Spleen (tissue), 11 donors: ENCODE data around the gene SMAD3. TPM values are rescaled to one million over a fixed set of nuclear protein-coding genes. Genes with fewer than 3 reads are reported as not detected.

ENCODE experiments used
- DNase-seq: peaks from one replicate; pipeline ENCODE4 v3.0.0-alpha.2; 2020
- H3K27ac ChIP-seq, 8 donors: fragments of 200-600 bp; sonication (generic) in 7 of 8; 1 replicate in 4 of 8; 2 replicates in 4 of 8; pipeline versions ENCODE4 v1.5.0 to v1.8.0; 2016 to 2021; ENCODE audit warnings: inconsistent platforms in 4 of 8, mild to moderate bottlenecking in 4 of 8, moderate library complexity in 1 of 8
- H3K27me3 ChIP-seq, 7 donors: fragments of 200-600 bp; sonication (generic) in 6 of 7; replicated peaks in 1 of 7; 1 replicate in 4 of 7; 2 replicates in 3 of 7; pipeline versions ENCODE4 v1.5.0 to v1.8.0; 2016 to 2021; ENCODE audit warnings: inconsistent platforms in 3 of 7, mild to moderate bottlenecking in 1 of 7
- H3K36me3 ChIP-seq, 6 donors: fragments of 200-600 bp; sonication (generic) in 5 of 6; 1 replicate in 4 of 6; 2 replicates in 2 of 6; pipeline versions ENCODE4 v1.5.0 to v1.8.0; 2016 to 2021; ENCODE audit warnings: inconsistent platforms in 2 of 6
- H3K4me1 ChIP-seq, 6 donors: fragments of 200-600 bp; sonication (generic) in 5 of 6; 1 replicate in 3 of 6; 2 replicates in 3 of 6; pipeline versions ENCODE4 v1.5.0 to v1.8.0; 2016 to 2021; ENCODE audit warnings: inconsistent platforms in 3 of 6
- H3K4me3 ChIP-seq, 8 donors: fragments of 200-600 bp; sonication (generic) in 7 of 8; 1 replicate in 4 of 8; 2 replicates in 4 of 8; pipeline versions ENCODE4 v1.5.0 to v1.8.0; 2016 to 2021; ENCODE audit warnings: inconsistent platforms in 4 of 8, mild to moderate bottlenecking in 4 of 8, moderate library complexity in 2 of 8
- H3K9me3 ChIP-seq, 8 donors: fragments of 200-600 bp; sonication (generic) in 7 of 8; 1 replicate in 4 of 8; 2 replicates in 4 of 8; pipeline versions ENCODE4 v1.5.0 to v1.8.0; 2016 to 2021; ENCODE audit warnings: inconsistent platforms in 4 of 8
- POLR2A ChIP-seq, 3 donors: fragments of 450-650 bp; IDR thresholded peaks; one replicate each; pipeline ENCODE4 v1.5.1; 2017; ENCODE audit warnings: antibody characterized with exemption in 3 of 3, mild to moderate bottlenecking in 1 of 3
- POLR2AphosphoS5 ChIP-seq, 3 donors: sonication (generic); formaldehyde crosslinking; IDR thresholded peaks; one replicate each; pipeline ENCODE4 v1.5.1; 2017; ENCODE audit warnings: antibody characterized with exemption in 3 of 3
- WGBS, 5 donors: extraction: QIAGEN DNeasy Blood & Tissue Kit in 3 of 5; methylation state at CpG; one replicate each; pipeline versions ENCODE4 v1.1.5 to v1.1.7; 2013 to 2018; 5-methylcytosine and 5-hydroxymethylcytosine counted together
- intact Hi-C: fragments of 100-400 bp; cut with DNase I; formaldehyde crosslinking; loops from one replicate; pipeline ENCODE4 v1.15.0; 2023; ENCODE audit warnings: low total_unique reads
- polyA plus RNA-seq, 3 donors: library from polyadenylated mRNA; stranded (reverse); fragments of 200-250 nt; gene quantifications; one replicate each; pipeline ENCODE4 v1.2.1, GENCODE V29; 2013
- total RNA-seq, 7 donors: library from RNA; depleted of rRNA in 3 of 7; stranded (reverse); fragments of >200 nt in 3 of 7; fragmentation: NEBNext Ultra II Directional in 4 of 7; extraction: Animal tissue kit (Norgen Biotek cat#: 25700) in 4 of 7; gene quantifications; one replicate each; pipeline versions ENCODE4 v1.1.0 to v1.2.1, GENCODE V29; 2016 to 2021
- TF ChIP-seq, protein P1 (sequence below), 11 experiments: fragments of 200-600 bp in 7 of 11; fragments of 450-650 bp in 4 of 11; sonication (generic) in 4 of 11; IDR thresholded peaks in 8 of 11; conservative IDR thresholded peaks in 3 of 11; 1 replicate in 7 of 11; 2 replicates in 4 of 11; pipeline versions ENCODE4 v1.4.0 to v1.8.0; 2016 to 2021; ENCODE audit warnings: antibody characterized with exemption in 11 of 11, inconsistent platforms in 4 of 11, mild to moderate bottlenecking in 1 of 11
- donor health status: healthy with polysubstance abuse.
- donor health status: DM: no; HTN: no; CAD: no; lungs with moderate emphysema.
- donor health status: DM: no; HTN: no; CAD: no.
- donor health status: Bipolar disorder and iron deficiency.
- donor health status: healthy.
- donor health status: DM: no; HTN: no; CAD: no.
- donor health status: DM: yes; HTN: yes; CAD: no.

SMAD3 gene
- total and polyA plus RNA-seq, 10 donors, result 8.3 to 78.4 (median 33.7) TPM

DNA sequence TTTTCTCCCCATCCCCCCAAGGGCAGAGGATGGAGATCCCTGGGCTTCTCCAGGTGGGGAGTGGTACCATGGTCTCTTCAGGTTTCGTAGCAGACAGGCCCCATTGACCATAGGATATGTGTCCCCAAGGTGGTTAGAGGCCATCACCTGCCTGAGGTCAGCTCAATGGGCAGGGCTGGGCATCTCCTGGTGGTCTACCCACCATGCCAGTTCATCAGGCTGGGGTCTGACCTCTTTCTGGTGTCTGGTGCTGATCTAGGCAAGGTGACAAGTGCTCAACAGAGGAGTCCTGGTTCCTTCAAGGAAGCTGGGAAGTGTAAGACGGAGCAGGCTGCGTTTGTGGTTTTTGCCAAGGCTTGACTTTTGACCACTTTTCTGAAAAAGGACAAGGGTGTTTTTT is 71.4 kb downstream of the SMAD3 start:
- Histone ChIP-seq H3K36me3 (no peaks in the 10 kb centered on the region), H3K27me3 (no peaks in the 10 kb centered on the region), H3K9me3 (no peaks in the 10 kb centered on the region), H3K4me1 (peaks cover 46 to 100% (median 94%) of the 10 kb centered on the region in 6 donors), H3K27ac (peak overlapping the region in 6 of 8 donors; percentile 55 to 69 (median 64)), H3K4me3 (no peak overlapping the region)
- DNase-seq, result no peak
- intact Hi-C loops, result no loop called here
- WGBS, 5 donors, result 70 to 88% (median 78%) methylated on average over 3 of the region's 3 CpGs
- TF ChIP-seq, protein P1, sequence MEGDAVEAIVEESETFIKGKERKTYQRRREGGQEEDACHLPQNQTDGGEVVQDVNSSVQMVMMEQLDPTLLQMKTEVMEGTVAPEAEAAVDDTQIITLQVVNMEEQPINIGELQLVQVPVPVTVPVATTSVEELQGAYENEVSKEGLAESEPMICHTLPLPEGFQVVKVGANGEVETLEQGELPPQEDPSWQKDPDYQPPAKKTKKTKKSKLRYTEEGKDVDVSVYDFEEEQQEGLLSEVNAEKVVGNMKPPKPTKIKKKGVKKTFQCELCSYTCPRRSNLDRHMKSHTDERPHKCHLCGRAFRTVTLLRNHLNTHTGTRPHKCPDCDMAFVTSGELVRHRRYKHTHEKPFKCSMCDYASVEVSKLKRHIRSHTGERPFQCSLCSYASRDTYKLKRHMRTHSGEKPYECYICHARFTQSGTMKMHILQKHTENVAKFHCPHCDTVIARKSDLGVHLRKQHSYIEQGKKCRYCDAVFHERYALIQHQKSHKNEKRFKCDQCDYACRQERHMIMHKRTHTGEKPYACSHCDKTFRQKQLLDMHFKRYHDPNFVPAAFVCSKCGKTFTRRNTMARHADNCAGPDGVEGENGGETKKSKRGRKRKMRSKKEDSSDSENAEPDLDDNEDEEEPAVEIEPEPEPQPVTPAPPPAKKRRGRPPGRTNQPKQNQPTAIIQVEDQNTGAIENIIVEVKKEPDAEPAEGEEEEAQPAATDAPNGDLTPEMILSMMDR (IDR thresholded peaks at IDR 0.05 in 8 of 11, conservative IDR thresholded peaks at IDR 0.05 in 3 of 11), result no peak
- TF ChIP-seq POLR2AphosphoS5 (IDR thresholded peaks at IDR 0.05) (no peak), POLR2A (IDR thresholded peaks at IDR 0.05) (no peak)

- 88 to 100% (median 96%) methylated on average over 1 of the region's 1 CpG for WGBS, 5 donors
- Histone ChIP-seq H3K4me1 (peaks cover 46 to 100% (median 92%) of the 10 kb centered on the region in 6 donors), H3K27ac (peak overlapping the region in 7 of 8 donors; percentile 41 to 69 (median 64)), H3K9me3 (no peaks in the 10 kb centered on the region), H3K36me3 (no peaks in the 10 kb centered on the region), H3K27me3 (no peaks in the 10 kb centered on the region), H3K4me3 (no peak overlapping the region)
- DNase-seq, result no peak
- intact Hi-C loops, result no loop called here
- TF ChIP-seq POLR2A (IDR thresholded peaks at IDR 0.05) (no peak), POLR2AphosphoS5 (IDR thresholded peaks at IDR 0.05) (no peak)
- TF ChIP-seq, protein P1 (IDR thresholded peaks at IDR 0.05 in 8 of 11, conservative IDR thresholded peaks at IDR 0.05 in 3 of 11), result no peak
Observed at GRCh38 chr15:67137319-67137718, 71.9 kb downstream of the SMAD3 start.

- intact Hi-C loops, result no loop called here
- Histone ChIP-seq H3K4me3 (no peak overlapping the region), H3K36me3 (no peaks in the 10 kb centered on the region), H3K27me3 (no peaks in the 10 kb centered on the region), H3K4me1 (peaks cover 46 to 100% (median 91%) of the 10 kb centered on the region in 6 donors), H3K9me3 (no peaks in the 10 kb centered on the region), H3K27ac (peak overlapping the region in 7 of 8 donors; percentile 41 to 69 (median 64))
- DNase-seq, result no peak
- TF ChIP-seq, protein P1 (IDR thresholded peaks at IDR 0.05 in 8 of 11, conservative IDR thresholded peaks at IDR 0.05 in 3 of 11), result no peak
- TF ChIP-seq POLR2A (IDR thresholded peaks at IDR 0.05), result no peak
- TF ChIP-seq POLR2AphosphoS5 (IDR thresholded peaks at IDR 0.05), result no peak
- WGBS, 5 donors, result 64 to 83% (median 77%) methylated on average over 17 of the region's 17 CpGs
Observed at GRCh38 chr15:67137951-67138848, 72.8 kb downstream of the SMAD3 start.
